HL-60 (cell line): ENCODE measurements around the gene DUOXA2.

Source experiments
- DNase-seq, 2 experiments: peaks; one replicate each; pipeline ENCODE4 v3.0.0-alpha.2; 2010 to 2020; ENCODE audit warnings: low read depth in 1 of 2, low spot score in 1 of 2
- H3K27ac ChIP-seq: fragments of 250-450 bp; sonication (Bioruptor Pico); replicated peaks from 2 replicates; pipeline ENCODE4 v1.5.1; 2020; ENCODE audit warnings: mild to moderate bottlenecking, moderate library complexity
- H3K27me3 ChIP-seq: fragments of 250-450 bp; sonication (Bioruptor Pico); 2 replicates; pipeline ENCODE4 v1.5.1; 2021; ENCODE audit warnings: mild to moderate bottlenecking, moderate library complexity; ENCODE audit not compliant: insufficient read depth, poor library complexity, severe bottlenecking
- H3K4me3 ChIP-seq: replicated peaks from 2 replicates; pipeline ENCODE4 v1.5.1; 2011; ENCODE audit warnings: mild to moderate bottlenecking, control low read depth, low read length; ENCODE audit not compliant: insufficient read depth
- GABPA ChIP-seq: IDR thresholded peaks from 2 replicates; pipeline ENCODE4 v1.6.1; 2012; ENCODE audit warnings: low read depth
- POLR2AphosphoS5 ChIP-seq: IDR thresholded peaks from 2 replicates; pipeline ENCODE4 v1.6.1; 2012; ENCODE audit warnings: low read depth
- SPI1 ChIP-seq: IDR thresholded peaks from 2 replicates; pipeline ENCODE4 v1.6.1; 2012; ENCODE audit warnings: low read depth, mild to moderate bottlenecking, borderline replicate concordance
- TF ChIP-seq, protein P1 (sequence below): IDR thresholded peaks from 2 replicates; pipeline ENCODE4 v1.6.1; 2012; ENCODE audit warnings: low read depth; ENCODE audit not compliant: insufficient replicate concordance
- TF ChIP-seq, protein P2 (sequence below): IDR thresholded peaks from one replicate; pipeline ENCODE4 v1.5.1; 2011; ENCODE audit warnings: low read length, control low read depth, inconsistent platforms; ENCODE audit not compliant: insufficient read depth

The DUOXA2 gene

GRCh38 chr15:45116482-45117307 lies 2.6 kb downstream of the DUOXA2 start:
- no peak overlapping the region for H3K27ac ChIP-seq
- no peak overlapping the region for H3K4me3 ChIP-seq
- DNase-seq: no peak
- TF ChIP-seq GABPA: no peak
- no peak for TF ChIP-seq SPI1
- no peak for TF ChIP-seq POLR2AphosphoS5
- TF ChIP-seq, protein P1, sequence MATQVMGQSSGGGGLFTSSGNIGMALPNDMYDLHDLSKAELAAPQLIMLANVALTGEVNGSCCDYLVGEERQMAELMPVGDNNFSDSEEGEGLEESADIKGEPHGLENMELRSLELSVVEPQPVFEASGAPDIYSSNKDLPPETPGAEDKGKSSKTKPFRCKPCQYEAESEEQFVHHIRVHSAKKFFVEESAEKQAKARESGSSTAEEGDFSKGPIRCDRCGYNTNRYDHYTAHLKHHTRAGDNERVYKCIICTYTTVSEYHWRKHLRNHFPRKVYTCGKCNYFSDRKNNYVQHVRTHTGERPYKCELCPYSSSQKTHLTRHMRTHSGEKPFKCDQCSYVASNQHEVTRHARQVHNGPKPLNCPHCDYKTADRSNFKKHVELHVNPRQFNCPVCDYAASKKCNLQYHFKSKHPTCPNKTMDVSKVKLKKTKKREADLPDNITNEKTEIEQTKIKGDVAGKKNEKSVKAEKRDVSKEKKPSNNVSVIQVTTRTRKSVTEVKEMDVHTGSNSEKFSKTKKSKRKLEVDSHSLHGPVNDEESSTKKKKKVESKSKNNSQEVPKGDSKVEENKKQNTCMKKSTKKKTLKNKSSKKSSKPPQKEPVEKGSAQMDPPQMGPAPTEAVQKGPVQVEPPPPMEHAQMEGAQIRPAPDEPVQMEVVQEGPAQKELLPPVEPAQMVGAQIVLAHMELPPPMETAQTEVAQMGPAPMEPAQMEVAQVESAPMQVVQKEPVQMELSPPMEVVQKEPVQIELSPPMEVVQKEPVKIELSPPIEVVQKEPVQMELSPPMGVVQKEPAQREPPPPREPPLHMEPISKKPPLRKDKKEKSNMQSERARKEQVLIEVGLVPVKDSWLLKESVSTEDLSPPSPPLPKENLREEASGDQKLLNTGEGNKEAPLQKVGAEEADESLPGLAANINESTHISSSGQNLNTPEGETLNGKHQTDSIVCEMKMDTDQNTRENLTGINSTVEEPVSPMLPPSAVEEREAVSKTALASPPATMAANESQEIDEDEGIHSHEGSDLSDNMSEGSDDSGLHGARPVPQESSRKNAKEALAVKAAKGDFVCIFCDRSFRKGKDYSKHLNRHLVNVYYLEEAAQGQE: no peak
- TF ChIP-seq, protein P2, sequence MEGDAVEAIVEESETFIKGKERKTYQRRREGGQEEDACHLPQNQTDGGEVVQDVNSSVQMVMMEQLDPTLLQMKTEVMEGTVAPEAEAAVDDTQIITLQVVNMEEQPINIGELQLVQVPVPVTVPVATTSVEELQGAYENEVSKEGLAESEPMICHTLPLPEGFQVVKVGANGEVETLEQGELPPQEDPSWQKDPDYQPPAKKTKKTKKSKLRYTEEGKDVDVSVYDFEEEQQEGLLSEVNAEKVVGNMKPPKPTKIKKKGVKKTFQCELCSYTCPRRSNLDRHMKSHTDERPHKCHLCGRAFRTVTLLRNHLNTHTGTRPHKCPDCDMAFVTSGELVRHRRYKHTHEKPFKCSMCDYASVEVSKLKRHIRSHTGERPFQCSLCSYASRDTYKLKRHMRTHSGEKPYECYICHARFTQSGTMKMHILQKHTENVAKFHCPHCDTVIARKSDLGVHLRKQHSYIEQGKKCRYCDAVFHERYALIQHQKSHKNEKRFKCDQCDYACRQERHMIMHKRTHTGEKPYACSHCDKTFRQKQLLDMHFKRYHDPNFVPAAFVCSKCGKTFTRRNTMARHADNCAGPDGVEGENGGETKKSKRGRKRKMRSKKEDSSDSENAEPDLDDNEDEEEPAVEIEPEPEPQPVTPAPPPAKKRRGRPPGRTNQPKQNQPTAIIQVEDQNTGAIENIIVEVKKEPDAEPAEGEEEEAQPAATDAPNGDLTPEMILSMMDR: no peak
- peaks cover 63% of the 10 kb centered on the region for H3K27me3 ChIP-seq

DNA sequence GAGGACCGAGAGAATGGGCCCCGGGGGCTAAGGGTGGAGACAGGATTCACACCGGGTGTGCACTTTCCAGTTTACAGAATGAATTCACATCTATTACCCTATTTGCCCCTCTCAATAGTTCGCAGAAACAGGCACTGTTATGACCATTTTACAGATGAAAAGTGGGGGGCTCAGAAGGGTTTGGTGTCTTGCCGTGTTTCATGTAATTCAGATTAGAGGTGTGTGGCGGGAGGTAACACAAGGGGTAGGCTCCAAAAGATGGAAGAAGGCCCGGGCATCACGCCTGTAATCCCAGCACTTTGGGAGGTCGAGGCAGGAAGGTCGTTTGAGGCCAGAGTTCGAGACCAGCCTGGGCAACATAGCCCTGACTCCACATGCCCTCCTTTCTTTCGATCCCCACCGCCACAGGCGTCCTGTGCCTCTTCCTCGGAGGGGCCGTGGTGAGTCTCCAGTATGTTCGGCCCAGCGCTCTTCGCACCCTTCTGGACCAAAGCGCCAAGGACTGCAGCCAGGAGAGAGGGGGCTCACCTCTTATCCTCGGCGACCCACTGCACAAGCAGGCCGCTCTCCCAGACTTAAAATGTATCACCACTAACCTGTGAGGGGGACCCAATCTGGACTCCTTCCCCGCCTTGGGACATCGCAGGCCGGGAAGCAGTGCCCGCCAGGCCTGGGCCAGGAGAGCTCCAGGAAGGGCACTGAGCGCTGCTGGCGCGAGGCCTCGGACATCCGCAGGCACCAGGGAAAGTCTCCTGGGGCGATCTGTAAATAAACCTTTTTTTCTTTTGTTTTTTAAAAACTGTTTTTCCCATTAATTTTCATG lies 3.4 kb downstream of the DUOXA2 start:
- no peak overlapping the region for H3K27ac ChIP-seq
- H3K27me3 ChIP-seq: peaks cover 59% of the 10 kb centered on the region
- no peak overlapping the region for H3K4me3 ChIP-seq
- no peak for DNase-seq
- TF ChIP-seq, protein P2: no peak
- no peak for TF ChIP-seq GABPA
- TF ChIP-seq, protein P1: no peak
- no peak for TF ChIP-seq SPI1
- no peak for TF ChIP-seq POLR2AphosphoS5

- H3K27ac ChIP-seq: no peak overlapping the region
- H3K4me3 ChIP-seq: no peak overlapping the region
- H3K27me3 ChIP-seq: peaks cover 53% of the 10 kb centered on the region
- no peak for TF ChIP-seq POLR2AphosphoS5
- TF ChIP-seq, protein P2: peak; percentile 99
- DNase-seq: peak; percentile 52 to 87
These were observed 4.0 kb downstream of the DUOXA2 start for GRCh38 chr15:45118131-45118588.
